Muscle layer of colon (tissue), 2 donors: ENCODE results near the gene ADGRD1.

ENCODE experiments used
- H3K27ac ChIP-seq: one replicate; pipeline ENCODE4 v1.7.0; 2013; ENCODE audit warnings: low read depth, mild to moderate bottlenecking, low read length, moderate library complexity
- H3K27me3 ChIP-seq, 2 donors: one replicate each; pipeline ENCODE4 v1.7.0; 2013; ENCODE audit warnings: low read length in 2 of 2, mild to moderate bottlenecking in 2 of 2; ENCODE audit not compliant: insufficient read depth in 2 of 2, control insufficient read depth in 1 of 2
- H3K36me3 ChIP-seq: one replicate; pipeline ENCODE4 v1.7.0; 2013; ENCODE audit warnings: mild to moderate bottlenecking, low read length; ENCODE audit not compliant: insufficient read depth
- H3K4me1 ChIP-seq: one replicate; pipeline ENCODE4 v1.7.0; 2013; ENCODE audit warnings: mild to moderate bottlenecking, low read length; ENCODE audit not compliant: insufficient read depth
- H3K4me3 ChIP-seq, 2 donors: one replicate each; pipeline ENCODE4 v1.7.0; 2013; ENCODE audit warnings: low read length in 2 of 2, low read depth in 1 of 2, mild to moderate bottlenecking in 1 of 2, moderate library complexity in 1 of 2
- H3K9ac ChIP-seq: one replicate; pipeline ENCODE4 v1.7.0; 2013; ENCODE audit warnings: low read length
- H3K9me3 ChIP-seq: one replicate; pipeline ENCODE4 v1.7.0; 2013; ENCODE audit warnings: mild to moderate bottlenecking, low read length
- donor health status: abdominal sarcoma.
- donor health status: Adenocarcinoma of cecum.

Gene ADGRD1

GRCh38 chr12:131140697-131141096 lies 187.0 kb downstream of the ADGRD1 start:
- no peaks in the 10 kb centered on the region for H3K27me3 ChIP-seq
- H3K36me3 ChIP-seq, result no peaks in the 10 kb centered on the region
- H3K27ac ChIP-seq, result no peak overlapping the region
- H3K9ac ChIP-seq, result no peak overlapping the region
- peaks cover 10% of the 10 kb centered on the region for H3K4me1 ChIP-seq
- H3K4me3 ChIP-seq, result no peak overlapping the region
- H3K9me3 ChIP-seq, result no peaks in the 10 kb centered on the region

- peaks cover 10% of the 10 kb centered on the region for H3K4me1 ChIP-seq
- no peak overlapping the region for H3K27ac ChIP-seq
- no peaks in the 10 kb centered on the region for H3K27me3 ChIP-seq
- H3K9me3 ChIP-seq, result no peaks in the 10 kb centered on the region
- H3K36me3 ChIP-seq, result no peaks in the 10 kb centered on the region
- H3K4me3 ChIP-seq, result no peak overlapping the region
- H3K9ac ChIP-seq, result no peak overlapping the region
Observed at GRCh38 chr12:131141514-131141913, 187.8 kb downstream of the ADGRD1 start.

GRCh38 chr12:131142891-131143657 lies 189.4 kb downstream of the ADGRD1 start:
- Histone ChIP-seq H3K27ac (no peak overlapping the region), H3K36me3 (no peaks in the 10 kb centered on the region), H3K4me3 (peak overlapping the region in 1 of 2 donors; percentile 32), H3K9ac (no peak overlapping the region), H3K9me3 (no peaks in the 10 kb centered on the region), H3K4me1 (peaks cover 10% of the 10 kb centered on the region), H3K27me3 (no peaks in the 10 kb centered on the region)

GRCh38 chr12:131146173-131146675 lies 192.5 kb downstream of the ADGRD1 start:
- Histone ChIP-seq H3K9me3 (no peaks in the 10 kb centered on the region), H3K9ac (no peak overlapping the region), H3K4me3 (no peak overlapping the region), H3K27ac (no peak overlapping the region), H3K36me3 (no peaks in the 10 kb centered on the region), H3K27me3 (no peaks in the 10 kb centered on the region), H3K4me1 (peaks cover 10% of the 10 kb centered on the region)

- Histone ChIP-seq H3K9me3 (no peaks in the 10 kb centered on the region), H3K27me3 (no peaks in the 10 kb centered on the region), H3K27ac (no peak overlapping the region), H3K4me3 (no peak overlapping the region), H3K4me1 (peaks cover 10% of the 10 kb centered on the region), H3K9ac (no peak overlapping the region), H3K36me3 (no peaks in the 10 kb centered on the region)
Observed at GRCh38 chr12:131147293-131147692, 193.6 kb downstream of the ADGRD1 start.

- peaks cover 7% of the 10 kb centered on the region for H3K4me1 ChIP-seq
- H3K9ac ChIP-seq, result no peak overlapping the region
- H3K4me3 ChIP-seq, result no peak overlapping the region
- no peaks in the 10 kb centered on the region for H3K36me3 ChIP-seq
- no peaks in the 10 kb centered on the region for H3K27me3 ChIP-seq
- no peak overlapping the region for H3K27ac ChIP-seq
- H3K9me3 ChIP-seq, result no peaks in the 10 kb centered on the region
Observed at GRCh38 chr12:131147894-131148293, 194.2 kb downstream of the ADGRD1 start.

- H3K36me3 ChIP-seq, result no peaks in the 10 kb centered on the region
- no peaks in the 10 kb centered on the region for H3K9me3 ChIP-seq
- no peak overlapping the region for H3K9ac ChIP-seq
- no peaks in the 10 kb centered on the region for H3K4me1 ChIP-seq
- H3K27ac ChIP-seq, result no peak overlapping the region
- H3K4me3 ChIP-seq, result no peak overlapping the region
- no peaks in the 10 kb centered on the region for H3K27me3 ChIP-seq
Observed at GRCh38 chr12:131151558-131152345, 198.0 kb downstream of the ADGRD1 start.

GRCh38 chr12:131152587-131152986 lies 198.9 kb downstream of the ADGRD1 start:
- Histone ChIP-seq H3K27me3 (no peaks in the 10 kb centered on the region), H3K9me3 (no peaks in the 10 kb centered on the region), H3K36me3 (no peaks in the 10 kb centered on the region), H3K27ac (no peak overlapping the region), H3K4me3 (no peak overlapping the region), H3K4me1 (no peaks in the 10 kb centered on the region), H3K9ac (no peak overlapping the region)

GRCh38 chr12:131153016-131153415 lies 199.3 kb downstream of the ADGRD1 start:
- no peaks in the 10 kb centered on the region for H3K27me3 ChIP-seq
- no peak overlapping the region for H3K4me3 ChIP-seq
- no peaks in the 10 kb centered on the region for H3K4me1 ChIP-seq
- no peak overlapping the region for H3K9ac ChIP-seq
- no peaks in the 10 kb centered on the region for H3K9me3 ChIP-seq
- H3K27ac ChIP-seq, result no peak overlapping the region
- no peaks in the 10 kb centered on the region for H3K36me3 ChIP-seq

- Histone ChIP-seq H3K4me1 (no peaks in the 10 kb centered on the region), H3K27ac (no peak overlapping the region), H3K9me3 (no peaks in the 10 kb centered on the region), H3K4me3 (no peak overlapping the region), H3K27me3 (no peaks in the 10 kb centered on the region), H3K36me3 (no peaks in the 10 kb centered on the region), H3K9ac (no peak overlapping the region)
Observed at GRCh38 chr12:131153956-131154355, 200.2 kb downstream of the ADGRD1 start.

- no peaks in the 10 kb centered on the region for H3K36me3 ChIP-seq
- H3K4me3 ChIP-seq, result no peak overlapping the region
- no peak overlapping the region for H3K9ac ChIP-seq
- no peak overlapping the region for H3K27ac ChIP-seq
- no peaks in the 10 kb centered on the region for H3K9me3 ChIP-seq
- H3K4me1 ChIP-seq, result no peaks in the 10 kb centered on the region
- H3K27me3 ChIP-seq, result no peaks in the 10 kb centered on the region
Observed at GRCh38 chr12:131155131-131155530, 201.4 kb downstream of the ADGRD1 start.
